Endothelial cell (in vitro differentiated cells): ENCODE measurements around the gene LCA5. TPM values are rescaled to one million over a fixed set of nuclear protein-coding genes. Genes with fewer than 3 reads are reported as not detected.
"Not testable (repeated sequence)": the region's sequence is repeated elsewhere in the genome, so short reads cannot be mapped to it uniquely, and the experiment has no call there.

Experiments
- DNase-seq: peaks from one replicate; pipeline ENCODE4 v3.0.0; 2021; ENCODE audit warnings: low spot score
- H3K27ac Mint-ChIP-seq: one replicate; pipeline ENCODE4 v1.8.0; 2021; ENCODE audit warnings: mixed read lengths, inconsistent platforms; ENCODE audit not compliant: unreplicated experiment
- H3K27me3 Mint-ChIP-seq: one replicate; pipeline ENCODE4 v1.8.0; 2021; ENCODE audit warnings: mild to moderate bottlenecking, moderate library complexity, mixed read lengths, inconsistent platforms; ENCODE audit not compliant: unreplicated experiment
- H3K36me3 Mint-ChIP-seq: one replicate; pipeline ENCODE4 v1.8.0; 2021; ENCODE audit warnings: mild to moderate bottlenecking, low read depth, mixed read lengths, inconsistent platforms; ENCODE audit not compliant: unreplicated experiment
- H3K4me1 Mint-ChIP-seq: one replicate; pipeline ENCODE4 v1.8.0; 2021; ENCODE audit warnings: mild to moderate bottlenecking, mixed read lengths, inconsistent platforms; ENCODE audit not compliant: unreplicated experiment
- H3K4me3 Mint-ChIP-seq: one replicate; pipeline ENCODE4 v1.8.0; 2021; ENCODE audit warnings: mild to moderate bottlenecking, mixed read lengths, inconsistent platforms; ENCODE audit not compliant: unreplicated experiment
- H3K9me3 Mint-ChIP-seq: one replicate; pipeline ENCODE4 v1.8.0; 2021; ENCODE audit warnings: mixed read lengths, inconsistent platforms; ENCODE audit not compliant: unreplicated experiment
- CTCF ChIP-seq: fragments of 200-600 bp; sonication (generic); IDR thresholded peaks from one replicate; pipeline ENCODE4 v1.5.0; 2021; ENCODE audit warnings: antibody characterized with exemption; ENCODE audit not compliant: unreplicated experiment
- total RNA-seq: library from RNA; stranded (reverse); fragmentation: NEBNext Ultra II Directional; extraction: Animal tissue kit (Norgen Biotek cat#: 25700); gene quantifications from one replicate; pipeline ENCODE4 v1.2.1, GENCODE V29; 2021; ENCODE audit not compliant: unreplicated experiment

LCA5 gene
- total RNA-seq, 1 donor from 2014 or later: 3.6 TPM

GRCh38 chr6:79446006-79446405 is 91.2 kb downstream of the LCA5 start:
- no peak for TF ChIP-seq CTCF
- H3K27me3 Mint-ChIP-seq: peaks cover 2% of the 10 kb centered on the region
- no peak overlapping the region for H3K4me3 Mint-ChIP-seq

DNA sequence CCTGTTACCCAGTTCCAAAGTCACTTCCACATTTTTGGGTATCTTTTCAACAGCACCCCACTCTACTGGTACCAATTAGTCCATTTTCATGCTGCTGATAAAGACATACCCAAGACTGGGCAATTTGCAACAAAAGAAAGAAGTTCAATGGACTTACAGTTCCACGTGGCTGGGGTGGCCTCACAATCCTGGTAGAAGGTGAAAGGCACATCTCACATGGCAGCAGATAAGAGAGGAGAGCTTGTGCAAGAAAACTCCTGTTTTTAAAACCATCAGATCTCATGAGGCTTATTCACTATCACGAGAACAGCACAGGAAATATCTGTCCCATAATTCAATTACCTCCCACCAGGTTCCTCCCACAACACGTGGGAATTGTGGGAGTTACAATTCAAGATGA is 93.4 kb downstream of the LCA5 start:
- not testable (repeated sequence) for H3K4me1 Mint-ChIP-seq, H3K9me3 Mint-ChIP-seq, H3K27ac Mint-ChIP-seq, DNase-seq, H3K36me3 Mint-ChIP-seq, H3K27me3 Mint-ChIP-seq, H3K4me3 Mint-ChIP-seq

More at GRCh38 chr6:79446006-79446405, 91.2 kb downstream of the LCA5 start:
- H3K27ac Mint-ChIP-seq: no peak overlapping the region
- no peaks in the 10 kb centered on the region for H3K9me3 Mint-ChIP-seq
- no peaks in the 10 kb centered on the region for H3K4me1 Mint-ChIP-seq
- DNase-seq: no peak
- peaks cover 6% of the 10 kb centered on the region for H3K36me3 Mint-ChIP-seq

- no peaks in the 10 kb centered on the region for H3K27me3 Mint-ChIP-seq
- H3K4me1 Mint-ChIP-seq: no peaks in the 10 kb centered on the region
- H3K9me3 Mint-ChIP-seq: no peaks in the 10 kb centered on the region
- no peak for DNase-seq
- no peak overlapping the region for H3K4me3 Mint-ChIP-seq
- TF ChIP-seq CTCF: no peak
- no peak overlapping the region for H3K27ac Mint-ChIP-seq
- H3K36me3 Mint-ChIP-seq: peaks cover 6% of the 10 kb centered on the region
Measured at GRCh38 chr6:79441192-79441591, 96.0 kb downstream of the LCA5 start.

- Mint-ChIP-seq H3K9me3 (no peaks in the 10 kb centered on the region), H3K27ac (no peak overlapping the region), H3K27me3 (peaks cover under 1% of the 10 kb centered on the region), H3K4me3 (no peak overlapping the region), H3K36me3 (peaks cover 6% of the 10 kb centered on the region), H3K4me1 (no peaks in the 10 kb centered on the region)
- TF ChIP-seq CTCF: no peak
- DNase-seq: no peak
Measured at GRCh38 chr6:79440598-79440997, 96.6 kb downstream of the LCA5 start.

- no peak for DNase-seq
- Mint-ChIP-seq H3K9me3 (no peaks in the 10 kb centered on the region), H3K27ac (no peak overlapping the region), H3K4me3 (no peak overlapping the region), H3K27me3 (peaks cover 3% of the 10 kb centered on the region), H3K36me3 (peaks cover 3% of the 10 kb centered on the region), H3K4me1 (no peaks in the 10 kb centered on the region)
- TF ChIP-seq CTCF: no peak
Measured at GRCh38 chr6:79438030-79438429, 99.2 kb downstream of the LCA5 start.

DNA sequence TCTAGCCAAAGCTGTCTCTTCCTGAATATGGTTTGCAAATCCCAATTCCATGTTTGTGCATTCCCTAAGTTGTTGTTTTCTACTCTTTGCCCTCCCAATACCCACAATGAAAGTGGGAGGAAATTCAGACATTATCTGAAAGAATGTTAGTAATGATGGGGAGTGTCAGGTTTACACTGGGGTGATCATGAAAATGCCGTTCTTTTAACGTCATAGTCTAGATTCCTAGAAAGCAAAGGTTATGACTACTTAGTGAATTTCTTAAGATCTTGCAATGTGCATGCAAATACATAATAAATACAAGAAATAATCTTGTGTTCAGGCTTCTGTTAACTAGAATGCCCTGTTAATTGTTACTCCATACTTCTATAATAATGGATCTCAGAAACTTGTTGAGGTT is 101.0 kb downstream of the LCA5 start:
- Mint-ChIP-seq H3K27me3 (peaks cover 6% of the 10 kb centered on the region), H3K36me3 (no peaks in the 10 kb centered on the region), H3K27ac (no peak overlapping the region), H3K4me3 (no peak overlapping the region), H3K4me1 (no peaks in the 10 kb centered on the region), H3K9me3 (no peaks in the 10 kb centered on the region)
- DNase-seq: no peak
- no peak for TF ChIP-seq CTCF
